C4-2B (cell line): ENCODE data around the gene SHLD3.
A peak's percentile ranks its signal among the peaks of the same experiment; 100 is the strongest.
"Not testable (repeated sequence)": the region's sequence is repeated elsewhere in the genome, so short reads cannot be mapped to it uniquely, and the experiment has no call there.

Experiments
- H3K27ac ChIP-seq: fragments of 450-650 bp; 2 replicates; pipeline ENCODE4 v1.5.1; 2017
- ZFX ChIP-seq: fragments of 450-650 bp; IDR thresholded peaks from 2 replicates; pipeline ENCODE4 v1.6.1; 2017
- TF ChIP-seq, protein P1 (sequence below): fragments of 450-650 bp; conservative IDR thresholded peaks from 2 replicates; pipeline ENCODE4 v1.5.1; 2017; ENCODE audit warnings: mild to moderate bottlenecking

SHLD3 gene, protein sequence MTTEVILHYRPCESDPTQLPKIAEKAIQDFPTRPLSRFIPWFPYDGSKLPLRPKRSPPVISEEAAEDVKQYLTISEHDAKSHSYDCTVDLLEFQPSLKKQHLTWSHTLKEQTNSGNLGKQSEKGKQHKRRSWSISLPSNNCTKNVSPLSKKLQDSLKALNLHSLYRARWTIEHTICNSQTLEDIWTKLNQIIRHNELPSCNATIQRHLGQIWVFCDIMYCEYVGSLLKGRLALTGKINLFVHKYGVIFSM

DNA sequence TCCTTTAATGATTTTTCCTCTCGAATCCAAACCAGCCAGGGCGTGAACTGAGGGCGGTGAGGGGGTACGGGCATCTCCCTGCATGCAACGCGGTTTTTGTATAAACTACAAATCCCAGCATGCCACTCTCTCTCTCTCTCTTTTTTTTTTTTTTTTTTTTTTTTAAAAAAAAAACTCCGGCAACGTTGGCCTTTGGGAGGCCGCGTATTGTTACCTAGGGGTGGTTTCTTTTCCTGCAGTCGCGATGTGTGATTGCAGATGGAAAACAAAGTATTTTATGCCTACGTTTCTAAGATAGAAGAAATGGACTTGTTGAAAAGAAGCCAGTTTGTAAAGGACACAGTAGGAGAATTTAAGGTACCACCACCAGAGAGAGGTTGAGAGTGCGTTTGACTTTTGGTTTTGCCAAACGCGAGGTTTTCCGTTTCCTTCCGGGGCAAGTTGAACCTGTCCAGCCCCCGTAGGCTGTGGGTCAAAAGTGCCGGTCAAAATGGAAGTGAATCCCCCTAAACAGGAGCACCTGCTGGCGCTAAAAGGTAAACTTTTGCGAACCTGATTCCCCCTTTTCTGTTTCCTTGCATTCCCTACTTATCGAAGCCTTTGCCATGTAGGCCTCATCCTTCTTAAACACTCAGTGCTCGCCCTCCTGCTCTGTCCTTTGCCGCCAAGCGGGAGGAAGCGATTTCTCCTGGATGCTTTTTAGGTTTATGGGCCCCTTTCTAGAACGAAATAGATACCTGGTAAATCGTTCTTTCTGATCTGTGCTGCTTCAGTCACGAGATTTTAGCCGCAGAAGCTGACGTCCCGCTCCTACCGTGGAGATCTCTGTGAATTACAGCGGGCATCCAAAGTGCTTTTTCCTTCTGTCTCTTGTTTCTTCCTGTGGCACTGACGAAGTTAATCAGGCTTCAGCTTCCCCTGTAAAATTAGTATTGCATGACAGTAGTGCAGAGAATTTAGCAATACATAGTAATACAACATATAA lies at the start of gene SHLD3, which contains the start of gene TRAPPC13:
Gene SHLD3, plus strand, starts transcription at position 457 of the 985 bp plus-strand sequence. CDS start 4,561 bp downstream, outside the sequence.
Gene TRAPPC13, plus strand, starts transcription at position 457 of the 985 bp plus-strand sequence. Its CDS starts 34 bp downstream, at position 491.
- H3K27ac ChIP-seq = peak within 1 kb of the TSS; percentile 88
- TF ChIP-seq ZFX = peak; percentile 81
- TF ChIP-seq, protein P1, sequence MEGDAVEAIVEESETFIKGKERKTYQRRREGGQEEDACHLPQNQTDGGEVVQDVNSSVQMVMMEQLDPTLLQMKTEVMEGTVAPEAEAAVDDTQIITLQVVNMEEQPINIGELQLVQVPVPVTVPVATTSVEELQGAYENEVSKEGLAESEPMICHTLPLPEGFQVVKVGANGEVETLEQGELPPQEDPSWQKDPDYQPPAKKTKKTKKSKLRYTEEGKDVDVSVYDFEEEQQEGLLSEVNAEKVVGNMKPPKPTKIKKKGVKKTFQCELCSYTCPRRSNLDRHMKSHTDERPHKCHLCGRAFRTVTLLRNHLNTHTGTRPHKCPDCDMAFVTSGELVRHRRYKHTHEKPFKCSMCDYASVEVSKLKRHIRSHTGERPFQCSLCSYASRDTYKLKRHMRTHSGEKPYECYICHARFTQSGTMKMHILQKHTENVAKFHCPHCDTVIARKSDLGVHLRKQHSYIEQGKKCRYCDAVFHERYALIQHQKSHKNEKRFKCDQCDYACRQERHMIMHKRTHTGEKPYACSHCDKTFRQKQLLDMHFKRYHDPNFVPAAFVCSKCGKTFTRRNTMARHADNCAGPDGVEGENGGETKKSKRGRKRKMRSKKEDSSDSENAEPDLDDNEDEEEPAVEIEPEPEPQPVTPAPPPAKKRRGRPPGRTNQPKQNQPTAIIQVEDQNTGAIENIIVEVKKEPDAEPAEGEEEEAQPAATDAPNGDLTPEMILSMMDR = no peak; the same call in 1 of the 2 replicates

DNA sequence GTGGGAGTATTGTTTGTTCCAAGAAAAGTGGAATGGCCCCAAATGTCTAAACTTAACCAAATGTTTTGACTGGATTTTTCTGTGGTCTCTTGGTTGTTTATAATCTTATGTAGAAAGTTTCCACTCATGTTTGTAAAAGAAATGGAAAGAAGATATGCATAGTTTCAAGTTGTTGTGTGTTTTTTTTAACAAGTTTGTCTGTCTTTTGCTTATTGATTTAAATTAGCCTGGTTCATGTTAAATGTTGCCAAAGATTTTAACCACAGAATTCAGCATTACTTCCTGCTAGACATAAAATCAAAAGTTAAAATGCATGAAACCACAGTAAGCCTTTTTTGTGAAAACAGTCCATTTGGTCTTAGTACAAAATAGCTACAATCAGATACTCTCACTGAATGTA lies 47.7 kb upstream of the SHLD3 start:
- H3K27ac ChIP-seq = no peak overlapping the region
- TF ChIP-seq ZFX = no peak
- TF ChIP-seq, protein P1 = no peak

DNA sequence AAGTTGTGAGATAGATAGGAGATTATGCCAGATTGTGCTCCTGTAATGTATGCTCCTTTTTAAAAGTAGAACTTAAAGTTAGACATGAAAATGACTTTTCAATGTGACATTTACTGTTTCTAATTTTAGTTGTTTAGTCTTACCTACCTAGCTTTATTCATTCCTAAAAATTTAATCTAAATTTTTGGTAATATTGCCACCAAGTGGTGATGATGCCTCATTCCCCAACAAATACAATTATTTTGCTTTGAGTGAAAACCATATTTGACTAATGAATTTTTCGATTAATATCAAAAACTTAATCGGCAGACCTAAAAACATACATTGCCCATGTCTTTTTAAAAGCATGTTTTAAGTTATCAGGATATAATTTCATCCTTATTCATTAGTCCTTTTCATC lies 36.1 kb upstream of the SHLD3 start:
- no peak overlapping the region for H3K27ac ChIP-seq
- TF ChIP-seq, protein P1 = peak; percentile 26
- TF ChIP-seq ZFX = no peak

DNA sequence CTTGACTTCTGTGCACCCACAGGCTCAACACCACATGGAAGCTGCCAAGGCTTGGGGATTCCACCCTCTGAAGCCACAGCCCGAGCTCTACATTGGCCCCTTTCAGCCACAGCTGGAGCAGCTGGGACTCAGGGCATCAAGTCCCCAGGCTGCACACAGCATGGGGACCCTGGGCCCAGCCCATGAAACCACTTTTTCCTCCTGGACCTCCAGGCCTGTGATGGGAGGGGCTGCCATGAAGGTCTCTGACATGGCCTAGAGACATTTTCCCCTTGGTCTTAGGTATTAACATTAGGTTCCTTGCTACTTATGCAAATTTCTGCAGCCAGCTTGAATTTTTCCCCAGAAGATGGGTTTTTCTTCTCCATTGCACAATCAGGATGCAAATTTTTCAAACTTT lies 23.1 kb upstream of the SHLD3 start:
- H3K27ac ChIP-seq = not testable (repeated sequence)

DNA sequence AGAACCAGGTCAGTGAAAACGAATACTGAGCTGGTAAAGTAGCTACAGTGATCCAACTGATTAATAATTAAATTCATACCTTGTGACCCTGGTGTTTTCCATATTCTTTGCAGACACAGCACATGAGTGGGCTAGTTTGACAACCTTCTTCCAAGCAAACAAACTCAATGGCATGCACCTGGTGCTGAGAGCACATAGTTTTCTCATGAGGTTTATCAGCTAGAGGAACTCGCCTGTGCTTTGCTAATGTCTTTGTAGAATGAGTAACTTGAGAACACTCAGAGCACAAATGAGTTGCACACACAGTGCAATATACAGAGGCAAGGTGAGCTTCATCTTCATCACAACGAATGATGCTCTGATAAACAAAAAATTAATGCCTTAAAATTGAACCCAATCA lies 13.3 kb upstream of the SHLD3 start:
- no peak overlapping the region for H3K27ac ChIP-seq
- no peak for TF ChIP-seq ZFX
- TF ChIP-seq, protein P1 = no peak

DNA sequence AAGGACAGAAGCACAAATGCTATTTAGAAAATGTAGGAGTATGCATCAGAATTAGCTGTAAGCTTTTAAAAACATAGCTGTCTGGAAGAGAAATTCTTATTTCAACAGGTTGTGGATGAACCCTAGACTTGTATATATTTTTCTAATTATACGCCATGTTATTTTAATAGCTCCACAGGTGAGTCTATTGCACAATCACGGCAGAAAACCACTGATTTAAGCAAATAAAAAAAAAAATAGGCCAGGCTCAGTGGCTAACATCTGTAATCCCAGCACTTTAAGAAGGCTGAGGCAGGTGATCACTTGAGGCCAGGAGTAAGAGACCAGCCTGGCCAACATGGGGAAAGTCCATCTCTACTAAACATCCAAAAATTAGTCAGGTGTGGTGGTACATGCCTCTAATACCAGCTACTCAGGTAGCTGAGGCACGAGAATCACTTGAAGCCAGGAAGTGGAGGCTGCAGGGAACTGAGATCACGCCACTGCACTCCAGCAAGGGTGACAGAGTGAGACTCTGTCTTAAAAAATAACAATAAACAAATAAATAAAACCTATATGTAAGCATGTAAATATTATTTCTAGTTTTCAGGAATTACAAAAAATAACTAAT lies 12.4 kb upstream of the SHLD3 start:
- TF ChIP-seq, protein P1 = no peak
- TF ChIP-seq ZFX = no peak
- H3K27ac ChIP-seq = no peak overlapping the region

DNA sequence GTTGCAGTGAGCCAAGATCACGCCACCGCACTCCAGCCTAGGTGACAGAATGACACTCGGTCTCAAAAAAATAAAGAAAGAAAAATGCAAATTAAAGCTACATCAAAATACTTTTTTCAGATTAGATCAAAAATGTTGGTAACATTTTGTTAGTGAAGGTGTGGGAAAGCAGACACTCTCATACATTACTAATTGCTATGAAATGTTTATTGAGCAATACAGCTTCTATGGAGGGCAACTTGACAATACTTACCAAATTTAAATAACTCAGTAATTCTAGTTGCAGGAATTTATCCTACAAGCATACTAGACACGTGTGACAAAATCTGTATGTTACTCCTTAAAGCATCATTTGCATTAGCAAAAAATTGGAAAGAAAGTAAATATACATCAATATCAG lies 4.8 kb upstream of the SHLD3 start:
- H3K27ac ChIP-seq = no peak overlapping the region
- TF ChIP-seq, protein P1 = no peak
- no peak for TF ChIP-seq ZFX

DNA sequence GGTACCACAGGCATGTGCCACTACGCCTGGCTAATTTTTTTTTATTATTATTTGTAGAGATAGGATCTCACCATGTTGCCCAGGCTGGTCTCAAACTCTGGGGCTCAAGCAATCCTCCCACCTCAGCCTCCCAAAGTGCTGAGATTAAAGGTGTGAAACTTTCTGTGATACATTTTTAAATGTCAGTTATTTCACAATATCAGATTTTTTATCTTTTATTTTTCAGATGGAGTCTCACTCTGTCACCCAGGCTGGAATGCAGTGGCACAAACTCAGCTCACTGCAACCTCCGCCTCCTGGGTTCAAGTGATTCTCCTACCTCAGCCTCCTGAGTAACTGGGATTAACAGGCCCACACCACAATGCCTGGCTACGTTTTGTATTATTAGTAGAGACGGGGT lies 2.9 kb upstream of the SHLD3 start:
- not testable (repeated sequence) for H3K27ac ChIP-seq
